ENCODE results near the gene MFRP.

The MFRP gene

GRCh38 chr11:119298726-119299125 lies 47.8 kb downstream of the MFRP start:
- no peak for DNase-seq (ENCODE audit: extremely low read depth in 1 of 2, low read depth in 1 of 2)

- no peak for DNase-seq (ENCODE audit: extremely low read depth in 1 of 2, low read depth in 1 of 2)
Observed at GRCh38 chr11:119297938-119298337, 48.6 kb downstream of the MFRP start.

GRCh38 chr11:119295178-119295577 lies 51.3 kb downstream of the MFRP start:
- DNase-seq (ENCODE audit: extremely low read depth in 1 of 2, low read depth in 1 of 2): no peak

GRCh38 chr11:119293461-119293860 lies 53.0 kb downstream of the MFRP start:
- DNase-seq (ENCODE audit: extremely low read depth in 1 of 2, low read depth in 1 of 2): no peak

- no peak for DNase-seq (ENCODE audit: extremely low read depth in 1 of 2, low read depth in 1 of 2)
Observed at GRCh38 chr11:119290894-119291497, 55.5 kb downstream of the MFRP start.
